ENCODE results near the gene CASD1. TPM values are rescaled to one million over a fixed set of nuclear protein-coding genes. Genes with fewer than 3 reads are reported as not detected.

CASD1 gene
- total RNA-seq, 4 donors from 2014 or later: 21.2 to 24.9 (median 21.9) TPM

DNA sequence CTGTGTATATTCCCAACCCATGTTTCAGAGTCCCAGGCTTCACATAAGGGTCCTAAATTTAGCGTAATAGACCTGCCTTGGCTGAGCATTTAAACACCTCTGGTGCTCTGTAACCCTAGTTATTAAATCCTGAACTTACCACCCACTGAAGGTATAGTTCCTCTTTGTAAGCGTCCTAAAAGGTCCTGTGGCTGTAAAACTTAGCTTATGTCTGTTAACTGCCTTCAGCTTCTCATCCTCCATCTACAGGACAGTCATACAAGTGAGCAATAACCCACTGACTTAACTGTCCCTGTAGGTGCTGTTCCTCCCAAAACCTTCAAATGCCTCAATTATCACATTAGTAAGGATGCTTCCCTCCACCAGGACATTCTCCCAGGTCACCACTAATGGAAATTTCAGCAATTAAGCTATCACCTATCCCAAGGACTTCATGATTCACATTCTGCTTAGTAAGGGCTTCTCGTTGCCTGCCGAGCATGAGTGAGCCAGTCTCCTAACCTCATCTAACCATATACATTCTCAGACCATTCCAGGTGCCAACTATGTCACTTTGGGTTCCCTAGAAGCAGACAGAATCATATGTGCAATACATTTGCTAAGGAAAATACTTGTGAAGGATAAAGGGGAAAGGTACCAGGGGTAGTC is 55.8 kb downstream of the CASD1 start:
- Histone ChIP-seq H3K27ac (no peak overlapping the region), H3K36me3 (peaks cover 0 to 11% (median 0%) of the 10 kb centered on the region in 3 donors), H3K4me1 (no peaks in the 10 kb centered on the region), H3K4me3 (no peak overlapping the region), H3K27me3 (no peaks in the 10 kb centered on the region), H3K9me3 (no peaks in the 10 kb centered on the region)
- DNase-seq (ENCODE audit: low spot score in 2 of 2): no peak
- TF ChIP-seq, protein P1, sequence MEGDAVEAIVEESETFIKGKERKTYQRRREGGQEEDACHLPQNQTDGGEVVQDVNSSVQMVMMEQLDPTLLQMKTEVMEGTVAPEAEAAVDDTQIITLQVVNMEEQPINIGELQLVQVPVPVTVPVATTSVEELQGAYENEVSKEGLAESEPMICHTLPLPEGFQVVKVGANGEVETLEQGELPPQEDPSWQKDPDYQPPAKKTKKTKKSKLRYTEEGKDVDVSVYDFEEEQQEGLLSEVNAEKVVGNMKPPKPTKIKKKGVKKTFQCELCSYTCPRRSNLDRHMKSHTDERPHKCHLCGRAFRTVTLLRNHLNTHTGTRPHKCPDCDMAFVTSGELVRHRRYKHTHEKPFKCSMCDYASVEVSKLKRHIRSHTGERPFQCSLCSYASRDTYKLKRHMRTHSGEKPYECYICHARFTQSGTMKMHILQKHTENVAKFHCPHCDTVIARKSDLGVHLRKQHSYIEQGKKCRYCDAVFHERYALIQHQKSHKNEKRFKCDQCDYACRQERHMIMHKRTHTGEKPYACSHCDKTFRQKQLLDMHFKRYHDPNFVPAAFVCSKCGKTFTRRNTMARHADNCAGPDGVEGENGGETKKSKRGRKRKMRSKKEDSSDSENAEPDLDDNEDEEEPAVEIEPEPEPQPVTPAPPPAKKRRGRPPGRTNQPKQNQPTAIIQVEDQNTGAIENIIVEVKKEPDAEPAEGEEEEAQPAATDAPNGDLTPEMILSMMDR (IDR thresholded peaks at IDR 0.05): no peak
- no peak for TF ChIP-seq POLR2A (IDR thresholded peaks at IDR 0.05)
- no peak for TF ChIP-seq EP300 (IDR thresholded peaks at IDR 0.05)
- 92 to 94% methylated on average over 4 of the region's 4 CpGs for WGBS, 2 donors

- H3K27me3 ChIP-seq: no peaks in the 10 kb centered on the region
- H3K4me3 ChIP-seq: no peak overlapping the region
- TF ChIP-seq POLR2A (IDR thresholded peaks at IDR 0.05) (no peak), EP300 (IDR thresholded peaks at IDR 0.05) (no peak)
- TF ChIP-seq, protein P1 (IDR thresholded peaks at IDR 0.05): no peak
- no peak for DNase-seq (ENCODE audit: low spot score in 2 of 2)
- no peaks in the 10 kb centered on the region for H3K4me1 ChIP-seq
- H3K36me3 ChIP-seq: peaks cover 0 to 19% (median 0%) of the 10 kb centered on the region in 3 donors
- no peak overlapping the region for H3K27ac ChIP-seq
- no peaks in the 10 kb centered on the region for H3K9me3 ChIP-seq
These were observed 57.8 kb downstream of the CASD1 start for GRCh38 chr7:94567396-94567795.

DNA sequence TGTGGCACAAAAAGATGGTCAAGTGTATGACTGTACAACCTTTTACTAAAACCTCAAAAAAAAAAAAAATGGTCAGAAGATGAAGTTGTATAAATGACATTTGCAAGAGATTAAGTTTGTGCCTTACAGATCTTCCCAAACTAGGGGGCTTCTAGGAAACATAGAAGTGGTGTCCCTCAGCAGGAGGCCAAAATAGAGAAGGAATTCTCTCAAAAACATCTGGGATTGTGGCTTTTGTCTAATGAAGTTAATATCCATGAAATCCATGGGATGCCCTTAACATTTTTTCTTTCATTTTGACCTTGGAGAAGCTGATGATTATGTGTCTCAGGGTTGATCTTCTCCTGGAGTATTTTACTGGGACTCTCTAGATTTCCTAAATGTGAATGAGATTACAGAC is 62.2 kb downstream of the CASD1 start:
- no peaks in the 10 kb centered on the region for H3K27me3 ChIP-seq
- H3K4me3 ChIP-seq: no peak overlapping the region
- peaks cover 0 to 40% (median 6%) of the 10 kb centered on the region in 4 donors for H3K9me3 ChIP-seq
- no peak overlapping the region for H3K27ac ChIP-seq
- DNase-seq (ENCODE audit: low spot score in 2 of 2): no peak
- H3K36me3 ChIP-seq: peaks cover 0 to 46% (median 0%) of the 10 kb centered on the region in 3 donors
- no peaks in the 10 kb centered on the region for H3K4me1 ChIP-seq
- TF ChIP-seq POLR2A (IDR thresholded peaks at IDR 0.05): no peak
- TF ChIP-seq EP300 (IDR thresholded peaks at IDR 0.05): no peak
- TF ChIP-seq, protein P1 (IDR thresholded peaks at IDR 0.05): no peak

GRCh38 chr7:94575646-94576045 is 66.0 kb downstream of the CASD1 start:
- Histone ChIP-seq H3K4me3 (no peak overlapping the region), H3K36me3 (peaks cover 0 to 52% (median 0%) of the 10 kb centered on the region in 3 donors), H3K27me3 (no peaks in the 10 kb centered on the region), H3K9me3 (peaks cover 0 to 40% (median 6%) of the 10 kb centered on the region in 4 donors), H3K4me1 (no peaks in the 10 kb centered on the region), H3K27ac (no peak overlapping the region)
- no peak for DNase-seq (ENCODE audit: low spot score in 2 of 2)
- TF ChIP-seq, protein P1 (IDR thresholded peaks at IDR 0.05): no peak
- TF ChIP-seq EP300 (IDR thresholded peaks at IDR 0.05) (no peak), POLR2A (IDR thresholded peaks at IDR 0.05) (no peak)
- WGBS, 2 donors: 97 to 98% methylated on average over 2 of the region's 2 CpGs

DNA sequence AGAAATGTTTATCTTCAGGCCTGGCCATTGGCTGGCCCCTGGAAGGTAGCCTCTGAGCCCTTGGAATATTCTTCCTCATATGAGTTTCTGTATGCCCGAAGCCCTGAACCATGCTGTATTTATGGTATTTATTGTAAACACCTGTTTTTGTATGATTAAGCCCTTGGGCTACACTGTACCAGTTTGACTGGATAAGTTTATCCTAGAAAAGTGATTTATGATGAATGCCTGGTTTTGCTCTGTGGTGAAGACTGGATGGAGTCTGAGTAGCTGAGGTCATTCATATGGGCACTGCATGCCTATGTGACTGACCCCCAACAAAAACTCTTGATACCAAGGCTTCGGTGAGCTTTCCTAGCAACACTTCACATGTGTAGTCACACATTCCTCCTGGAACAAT is 66.7 kb downstream of the CASD1 start:
- peaks cover 0 to 47% (median 0%) of the 10 kb centered on the region in 3 donors for H3K36me3 ChIP-seq
- no peak overlapping the region for H3K4me3 ChIP-seq
- TF ChIP-seq EP300 (IDR thresholded peaks at IDR 0.05) (no peak), POLR2A (IDR thresholded peaks at IDR 0.05) (no peak)
- TF ChIP-seq, protein P1 (IDR thresholded peaks at IDR 0.05): no peak
- no peak for DNase-seq (ENCODE audit: low spot score in 2 of 2)
- H3K4me1 ChIP-seq: no peaks in the 10 kb centered on the region
- 70 to 100% methylated on average over 2 of the region's 2 CpGs for WGBS, 2 donors
- peaks cover 0 to 40% (median 6%) of the 10 kb centered on the region in 4 donors for H3K9me3 ChIP-seq
- H3K27ac ChIP-seq: no peak overlapping the region
- no peaks in the 10 kb centered on the region for H3K27me3 ChIP-seq

Measured in tibial nerve (tissue), 4 donors.